ENCODE data around the gene KCNQ5. TPM values are rescaled to one million over a fixed set of nuclear protein-coding genes. Genes with fewer than 3 reads are reported as not detected.

The KCNQ5 gene
- total RNA-seq, 1 experiment from 2014 or later, result 2.0 TPM

GRCh38 chr6:73177221-73177944 lies 555.5 kb downstream of the KCNQ5 start:
- Mint-ChIP-seq H3K4me1 (peaks cover 10% of the 10 kb centered on the region), H3K36me3 (no peaks in the 10 kb centered on the region), H3K27me3 (ENCODE audit: low read depth) (no peaks in the 10 kb centered on the region), H3K27ac (no peak overlapping the region), H3K4me3 (no peak overlapping the region), H3K9me3 (no peaks in the 10 kb centered on the region)
- CTCF ChIA-PET, result interaction anchor here (1.2 to 1.5 kb wide), 2 partner anchors 48 to 561 kb away, joined by 3 to 4 read pairs; no protein-coding TSS in a partner anchor
- POLR2A ChIA-PET, result no interaction called here
- TF ChIP-seq CTCF (IDR thresholded peaks at IDR 0.05), result no peak
- DNase-seq (ENCODE audit: low spot score) (no peak), ATAC-seq (no peak)

GRCh38 chr6:73180076-73180738 lies 558.3 kb downstream of the KCNQ5 start:
- no peak for DNase-seq (ENCODE audit: low spot score)
- POLR2A ChIA-PET, result no interaction called here
- no peak for TF ChIP-seq ZNF317 (CRISPR knock-in tag; IDR thresholded peaks at IDR 0.05; ENCODE audit: borderline replicate concordance, low read depth)
- TF ChIP-seq NR2C2 (CRISPR knock-in tag; IDR thresholded peaks at IDR 0.05), result no peak
- TF ChIP-seq ATF2 (CRISPR knock-in tag; IDR thresholded peaks at IDR 0.05; ENCODE audit: borderline replicate concordance, low read depth), result no peak
- TF ChIP-seq USF2 (CRISPR knock-in tag; IDR thresholded peaks at IDR 0.05), result no peak
- TF ChIP-seq HMGXB4 (CRISPR knock-in tag; IDR thresholded peaks at IDR 0.05), result no peak
- TF ChIP-seq ZNF219 (CRISPR knock-in tag; IDR thresholded peaks at IDR 0.05; ENCODE audit: borderline replicate concordance), result no peak
- TF ChIP-seq E2F4 (CRISPR knock-in tag; IDR thresholded peaks at IDR 0.05; ENCODE audit: borderline replicate concordance, low read depth), result no peak
- TF ChIP-seq HMGA2 (CRISPR knock-in tag; IDR thresholded peaks at IDR 0.05), result no peak
- TF ChIP-seq ZBTB21 (CRISPR knock-in tag; IDR thresholded peaks at IDR 0.05; ENCODE audit: borderline replicate concordance), result no peak
- no peak for TF ChIP-seq ETV6 (CRISPR knock-in tag; IDR thresholded peaks at IDR 0.05)
- no peak for TF ChIP-seq NFYB (CRISPR knock-in tag; conservative IDR thresholded peaks at IDR 0.05; ENCODE audit: low read depth)
- TF ChIP-seq AFF4 (CRISPR knock-in tag; IDR thresholded peaks at IDR 0.05; ENCODE audit: borderline replicate concordance), result no peak
- TF ChIP-seq ZNF416 (CRISPR knock-in tag; IDR thresholded peaks at IDR 0.05), result no peak
- TF ChIP-seq TP53 (CRISPR knock-in tag; IDR thresholded peaks at IDR 0.05), result no peak
- TF ChIP-seq PRDM15 (CRISPR knock-in tag; IDR thresholded peaks at IDR 0.05), result no peak
- TF ChIP-seq CBFB (CRISPR knock-in tag; IDR thresholded peaks at IDR 0.05; ENCODE audit: low read depth), result no peak

More at GRCh38 chr6:73180076-73180738, 558.3 kb downstream of the KCNQ5 start:
- H3K27ac Mint-ChIP-seq, result no peak overlapping the region
- no peak overlapping the region for H3K4me3 Mint-ChIP-seq
- peaks cover 18% of the 10 kb centered on the region for H3K4me1 Mint-ChIP-seq
- H3K36me3 Mint-ChIP-seq, result no peaks in the 10 kb centered on the region
- ATAC-seq, result no peak
- H3K27me3 Mint-ChIP-seq (ENCODE audit: low read depth), result no peaks in the 10 kb centered on the region
- H3K9me3 Mint-ChIP-seq, result no peaks in the 10 kb centered on the region
- CTCF ChIA-PET, result interaction anchor here (0.6 to 1.2 kb wide), 3 partner anchors 10 to 42 kb away, joined by 3 read pairs; no protein-coding TSS in a partner anchor

Measured in WTC11 (cell line).